IMR-90 (cell line): ENCODE measurements around the gene FOXC1. TPM values are rescaled to one million over a fixed set of nuclear protein-coding genes. Genes with fewer than 3 reads are reported as not detected.

Source experiments
- ATAC-seq: fragments of 200-7000 bp; cut with Tn5 transposase; 2 replicates; pipeline ENCODE4 v1.9.1; 2020; ENCODE audit warnings: low read depth, mild to moderate bottlenecking, moderate library complexity
- BruUV-seq: library from RNA; stranded (reverse); fragments of 400-500 nt; replicated peaks from 2 replicates; lab custom pipeline; 2021; lab: Mats Ljungman, UMichigan
- CTCF ChIA-PET: fragments of 300-600 bp; formaldehyde crosslinking; extraction: SDS; loops from one replicate; lab custom pipeline; 2021; ENCODE audit warnings: antibody characterized with exemption; lab: Yijun Ruan, JAX
- POLR2A ChIA-PET: fragments of 300-600 bp; sonication (Branson Sonifier 250); formaldehyde crosslinking; loops from one replicate; lab custom pipeline; 2022; ENCODE audit warnings: antibody characterized with exemption; ENCODE audit not compliant: unreplicated experiment; lab: Charles Lee
- DNase-seq: peaks from one replicate; pipeline ENCODE4 v3.0.0; 2013
- H2AFZ ChIP-seq: replicated peaks from 2 replicates; pipeline ENCODE3; 2013; ENCODE audit warnings: low read length, mild to moderate bottlenecking; ENCODE audit not compliant: poor library complexity
- H2AK5ac ChIP-seq: 2 replicates; pipeline ENCODE4 v1.6.1; 2013; ENCODE audit warnings: low read depth, low read length, inconsistent platforms
- H2AK9ac ChIP-seq: replicated peaks from 2 replicates; pipeline ENCODE3; 2013; ENCODE audit warnings: mild to moderate bottlenecking, low read depth, low read length, moderate library complexity; ENCODE audit not compliant: poor library complexity
- H2BK120ac ChIP-seq: 2 replicates; pipeline ENCODE4 v1.6.1; 2013; ENCODE audit warnings: low read depth, low read length, inconsistent platforms
- H2BK15ac ChIP-seq: 3 replicates; pipeline ENCODE4 v1.6.1; 2013; ENCODE audit warnings: low read depth, low read length, inconsistent platforms
- H2BK20ac ChIP-seq: 2 replicates; pipeline ENCODE4 v1.6.1; 2013; ENCODE audit warnings: low read depth, mild to moderate bottlenecking, inconsistent platforms, low read length, moderate library complexity
- H2BK5ac ChIP-seq: 2 replicates; pipeline ENCODE4 v1.6.1; 2013; ENCODE audit warnings: mild to moderate bottlenecking, low read depth, low read length, inconsistent platforms; ENCODE audit not compliant: poor library complexity, severe bottlenecking
- H3K14ac ChIP-seq: replicated peaks from 2 replicates; pipeline ENCODE4 v1.6.1; 2013; ENCODE audit warnings: low read depth, low read length, inconsistent platforms
- H3K18ac ChIP-seq: 2 replicates; pipeline ENCODE4 v1.6.1; 2013; ENCODE audit warnings: low read depth, low read length, control low read depth
- H3K23ac ChIP-seq: 2 replicates; pipeline ENCODE4 v1.6.1; 2013; ENCODE audit warnings: low read depth, low read length, inconsistent platforms
- H3K27ac ChIP-seq: 2 replicates; pipeline ENCODE4 v1.5.1; 2013; ENCODE audit warnings: mild to moderate bottlenecking, control low read depth, low read length; ENCODE audit not compliant: insufficient read depth
- H3K27me3 ChIP-seq: 2 replicates; pipeline ENCODE4 v1.6.1; 2013; ENCODE audit warnings: low read length; ENCODE audit not compliant: control insufficient read depth, insufficient read depth
- H3K36me3 ChIP-seq: 2 replicates; pipeline ENCODE4 v1.6.1; 2013; ENCODE audit warnings: low read length, mixed read lengths; ENCODE audit not compliant: control insufficient read depth, insufficient read depth
- H3K4ac ChIP-seq: 2 replicates; pipeline ENCODE4 v1.6.1; 2013; ENCODE audit warnings: low read depth, low read length, inconsistent platforms
- H3K4me1 ChIP-seq: 2 replicates; pipeline ENCODE4 v1.6.1; 2013; ENCODE audit warnings: low read length, mixed read lengths; ENCODE audit not compliant: control insufficient read depth, insufficient read depth
- H3K4me2 ChIP-seq: 2 replicates; pipeline ENCODE4 v1.6.1; 2013; ENCODE audit warnings: low read depth, mild to moderate bottlenecking, control low read depth, low read length, moderate library complexity
- H3K4me3 ChIP-seq: 2 replicates; pipeline ENCODE4 v1.5.1; 2013; ENCODE audit warnings: low read depth, mild to moderate bottlenecking, control low read depth, low read length, moderate library complexity; ENCODE audit not compliant: insufficient read depth
- H3K56ac ChIP-seq: 2 replicates; pipeline ENCODE4 v1.6.1; 2013; ENCODE audit warnings: low read length, inconsistent platforms; ENCODE audit not compliant: insufficient read depth; ENCODE audit errors: extremely low read depth
- H3K79me1 ChIP-seq, 2 experiments: 2 replicates each; pipeline ENCODE4 v1.6.1; 2013; ENCODE audit warnings: low read length in 2 of 2, inconsistent platforms in 1 of 2, low read depth in 1 of 2
- H3K9ac ChIP-seq: 2 replicates; pipeline ENCODE4 v1.6.1; 2013; ENCODE audit warnings: low read depth, low read length, control low read depth
- H3K9me1 ChIP-seq: 2 replicates; pipeline ENCODE4 v1.6.1; 2013; ENCODE audit warnings: low read length, inconsistent platforms; ENCODE audit not compliant: insufficient read depth
- H3K9me3 ChIP-seq: 2 replicates; pipeline ENCODE4 v1.6.1; 2013; ENCODE audit warnings: low read length; ENCODE audit not compliant: control insufficient read depth, insufficient read depth
- H4K20me1 ChIP-seq: 2 replicates; pipeline ENCODE4 v1.6.1; 2013; ENCODE audit warnings: low read length, inconsistent platforms; ENCODE audit not compliant: insufficient read depth
- H4K5ac ChIP-seq: 2 replicates; pipeline ENCODE4 v1.6.1; 2013; ENCODE audit warnings: mild to moderate bottlenecking, low read depth, low read length, control low read depth
- H4K8ac ChIP-seq, 2 experiments: 2 replicates each; pipeline ENCODE4 v1.6.1; 2013; ENCODE audit warnings: low read depth in 2 of 2, low read length in 2 of 2, control low read depth in 1 of 2, inconsistent platforms in 1 of 2
- H4K91ac ChIP-seq: 2 replicates; pipeline ENCODE4 v1.6.1; 2013; ENCODE audit warnings: low read depth, low read length, inconsistent platforms; ENCODE audit not compliant: insufficient read depth
- BHLHE40 ChIP-seq: fragments of 150-350 bp; IDR thresholded peaks from 2 replicates; pipeline ENCODE4 v1.6.1; 2016; ENCODE audit warnings: mild to moderate bottlenecking, low read depth, low read length
- CEBPB ChIP-seq: IDR thresholded peaks from 2 replicates; pipeline ENCODE4 v1.6.1; 2012; ENCODE audit warnings: low read depth, low read length, improper control_type of control experiment
- CHD1 ChIP-seq: IDR thresholded peaks from 2 replicates; pipeline ENCODE4 v1.6.1; 2012; ENCODE audit warnings: low read depth, low read length, improper control_type of control experiment
- ELK1 ChIP-seq: fragments of 150-350 bp; IDR thresholded peaks from 2 replicates; pipeline ENCODE4 v1.6.1; 2016; ENCODE audit warnings: low read depth, mild to moderate bottlenecking, low read length, moderate library complexity, borderline replicate concordance
- MXI1 ChIP-seq: IDR thresholded peaks from 2 replicates; pipeline ENCODE4 v1.6.1; 2012; ENCODE audit warnings: low read depth, mild to moderate bottlenecking, low read length, moderate library complexity, borderline replicate concordance
- POLR2A ChIP-seq: IDR thresholded peaks from 2 replicates; pipeline ENCODE4 v1.6.1; 2012; ENCODE audit warnings: mild to moderate bottlenecking, low read depth, low read length
- RAD21 ChIP-seq: IDR thresholded peaks from 2 replicates; pipeline ENCODE4 v1.6.1; 2012; ENCODE audit warnings: low read length, improper control_type of control experiment
- SMC3 ChIP-seq: fragments of 150-350 bp; IDR thresholded peaks from 2 replicates; pipeline ENCODE4 v1.6.1; 2016; ENCODE audit warnings: low read depth, mild to moderate bottlenecking, antibody characterized with exemption, low read length, moderate library complexity
- WGBS, 2 experiments: methylation state at CpG; one replicate each; pipeline versions ENCODE4 v1.1.5 to v1.1.7; 2013; ENCODE audit warnings: missing lambda C conversion rate in 2 of 2; ENCODE audit not compliant: insufficient read length in 1 of 2; ENCODE audit errors: extremely low coverage in 2 of 2; 5-methylcytosine and 5-hydroxymethylcytosine counted together
- dilution Hi-C: fragments of 300-500 bp; cut with HindIII; formaldehyde crosslinking; loops from one replicate; pipeline ENCODE4 v1.14.3; 2018; ENCODE audit warnings: low sequenced_read_pairs; ENCODE audit not compliant: unreplicated experiment
- in situ Hi-C: fragments of 300-500 bp; cut with MboI; formaldehyde crosslinking; loops from 3 replicates; pipeline ENCODE4 v1.14.3; 2019; ENCODE audit warnings: low sequenced_read_pairs, inconsistent platforms, mixed read lengths
- intact Hi-C: fragments of 100-400 bp; cut with micrococcal nuclease; formaldehyde crosslinking; loops from 2 replicates; pipeline ENCODE4 v1.10.0; 2022
- polyA plus RNA-seq, 3 experiments: library from polyadenylated mRNA; depleted of rRNA; stranded (reverse); fragments of >200 nt; gene quantifications; 2 replicates each; pipeline ENCODE4 v1.2.3, GENCODE V29; 2012; ENCODE audit warnings: low replicate concordance in 1 of 3
- total RNA-seq: library from RNA; depleted of rRNA; stranded (reverse); fragments of >200 nt; gene quantifications from 2 replicates; pipeline ENCODE4 v1.2.3, GENCODE V29; 2012
- TF ChIP-seq, protein P1 (sequence below): conservative IDR thresholded peaks from 2 replicates; pipeline ENCODE4 v1.5.1; 2012; ENCODE audit warnings: mild to moderate bottlenecking, low read depth, low read length, improper control_type of control experiment
- TF ChIP-seq, protein P2 (sequence below): fragments of 150-350 bp; IDR thresholded peaks from 2 replicates; pipeline ENCODE4 v1.6.1; 2017; ENCODE audit warnings: mild to moderate bottlenecking, antibody characterized with exemption, low read length, low read depth

Gene FOXC1
- total and polyA plus RNA-seq, 2 of the 4 experiments (the other 2 are of a cell fraction), result 1.3 to 4.0 TPM

- TF ChIP-seq MXI1, result no peak
Observed at GRCh38 chr6:1605893-1606779, 3.6 kb upstream of the FOXC1 start (continued).

- no peak overlapping the region for H2BK20ac ChIP-seq
- no peak overlapping the region for H2AK9ac ChIP-seq
- DNase-seq (no peak), ATAC-seq (no peak)
- H3K36me3 ChIP-seq, result peaks cover 3% of the 10 kb centered on the region
- no peak overlapping the region for H3K9ac ChIP-seq
- H2BK120ac ChIP-seq, result no peak overlapping the region
- no peaks in the 10 kb centered on the region for H3K9me1 ChIP-seq
- no peak overlapping the region for H3K14ac ChIP-seq
- intact Hi-C loops (no loop called here), in situ Hi-C loops (loop anchor here (10.0 kb wide), 1 partner anchor 578 kb away; no protein-coding TSS in a partner anchor), dilution Hi-C loops (no loop called here)
- H4K5ac ChIP-seq, result no peak overlapping the region
- peaks cover 7% of the 10 kb centered on the region; the same call in 1 of the 2 replicates for H3K9me3 ChIP-seq
- H2AK5ac ChIP-seq, result no peak overlapping the region
- H3K18ac ChIP-seq, result no peak overlapping the region
- no peak overlapping the region for H3K4me3 ChIP-seq
- H2BK15ac ChIP-seq, result no peak overlapping the region
- H4K20me1 ChIP-seq, result peaks cover 7% of the 10 kb centered on the region
- no TSS peak for BruUV-seq
- H3K27me3 ChIP-seq, result peaks cover 29% of the 10 kb centered on the region
- H3K79me1 ChIP-seq, result peaks cover 0 to 4% of the 10 kb centered on the region in 2 experiments; a peak in 2 of 4 replicates
- no peak overlapping the region for H3K4ac ChIP-seq
- no peak overlapping the region for H4K91ac ChIP-seq
- H2AFZ ChIP-seq, result no peak overlapping the region
- 0% methylated on average over 1 of the region's 22 CpGs; no CpG with 5 or more reads in 1 of the 2 experiments for WGBS, 2 experiments
- H3K23ac ChIP-seq, result no peak overlapping the region
- H4K8ac ChIP-seq, result no peak overlapping the region
- H3K27ac ChIP-seq, result no peak overlapping the region
- peaks cover 2% of the 10 kb centered on the region; the same call in 1 of the 2 replicates for H3K4me1 ChIP-seq
- POLR2A ChIA-PET, result no interaction called here
- no peak overlapping the region for H2BK5ac ChIP-seq
- CTCF ChIA-PET, result interaction anchor here (0.8 to 3.2 kb wide), 2 partner anchors 497 to 790 kb away, joined by 3 to 9 read pairs; no protein-coding TSS in a partner anchor
- no peak overlapping the region for H3K4me2 ChIP-seq
- no peak overlapping the region for H3K56ac ChIP-seq
- TF ChIP-seq SMC3 (no peak), BHLHE40 (no peak), POLR2A (no peak), RAD21 (no peak), ELK1 (no peak), CEBPB (no peak), CHD1 (no peak)
- TF ChIP-seq, protein P1, sequence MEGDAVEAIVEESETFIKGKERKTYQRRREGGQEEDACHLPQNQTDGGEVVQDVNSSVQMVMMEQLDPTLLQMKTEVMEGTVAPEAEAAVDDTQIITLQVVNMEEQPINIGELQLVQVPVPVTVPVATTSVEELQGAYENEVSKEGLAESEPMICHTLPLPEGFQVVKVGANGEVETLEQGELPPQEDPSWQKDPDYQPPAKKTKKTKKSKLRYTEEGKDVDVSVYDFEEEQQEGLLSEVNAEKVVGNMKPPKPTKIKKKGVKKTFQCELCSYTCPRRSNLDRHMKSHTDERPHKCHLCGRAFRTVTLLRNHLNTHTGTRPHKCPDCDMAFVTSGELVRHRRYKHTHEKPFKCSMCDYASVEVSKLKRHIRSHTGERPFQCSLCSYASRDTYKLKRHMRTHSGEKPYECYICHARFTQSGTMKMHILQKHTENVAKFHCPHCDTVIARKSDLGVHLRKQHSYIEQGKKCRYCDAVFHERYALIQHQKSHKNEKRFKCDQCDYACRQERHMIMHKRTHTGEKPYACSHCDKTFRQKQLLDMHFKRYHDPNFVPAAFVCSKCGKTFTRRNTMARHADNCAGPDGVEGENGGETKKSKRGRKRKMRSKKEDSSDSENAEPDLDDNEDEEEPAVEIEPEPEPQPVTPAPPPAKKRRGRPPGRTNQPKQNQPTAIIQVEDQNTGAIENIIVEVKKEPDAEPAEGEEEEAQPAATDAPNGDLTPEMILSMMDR, result no peak
- TF ChIP-seq, protein P2, sequence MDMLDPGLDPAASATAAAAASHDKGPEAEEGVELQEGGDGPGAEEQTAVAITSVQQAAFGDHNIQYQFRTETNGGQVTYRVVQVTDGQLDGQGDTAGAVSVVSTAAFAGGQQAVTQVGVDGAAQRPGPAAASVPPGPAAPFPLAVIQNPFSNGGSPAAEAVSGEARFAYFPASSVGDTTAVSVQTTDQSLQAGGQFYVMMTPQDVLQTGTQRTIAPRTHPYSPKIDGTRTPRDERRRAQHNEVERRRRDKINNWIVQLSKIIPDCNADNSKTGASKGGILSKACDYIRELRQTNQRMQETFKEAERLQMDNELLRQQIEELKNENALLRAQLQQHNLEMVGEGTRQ, result no peak
Observed at GRCh38 chr6:1606780-1607515, 2.8 kb upstream of the FOXC1 start.
